ENCODE measurements around the gene IL6. TPM values are rescaled to one million over a fixed set of nuclear protein-coding genes. Genes with fewer than 3 reads are reported as not detected.

Gene IL6
- total RNA-seq, 1 donor from 2014 or later, result 8.5 TPM

DNA sequence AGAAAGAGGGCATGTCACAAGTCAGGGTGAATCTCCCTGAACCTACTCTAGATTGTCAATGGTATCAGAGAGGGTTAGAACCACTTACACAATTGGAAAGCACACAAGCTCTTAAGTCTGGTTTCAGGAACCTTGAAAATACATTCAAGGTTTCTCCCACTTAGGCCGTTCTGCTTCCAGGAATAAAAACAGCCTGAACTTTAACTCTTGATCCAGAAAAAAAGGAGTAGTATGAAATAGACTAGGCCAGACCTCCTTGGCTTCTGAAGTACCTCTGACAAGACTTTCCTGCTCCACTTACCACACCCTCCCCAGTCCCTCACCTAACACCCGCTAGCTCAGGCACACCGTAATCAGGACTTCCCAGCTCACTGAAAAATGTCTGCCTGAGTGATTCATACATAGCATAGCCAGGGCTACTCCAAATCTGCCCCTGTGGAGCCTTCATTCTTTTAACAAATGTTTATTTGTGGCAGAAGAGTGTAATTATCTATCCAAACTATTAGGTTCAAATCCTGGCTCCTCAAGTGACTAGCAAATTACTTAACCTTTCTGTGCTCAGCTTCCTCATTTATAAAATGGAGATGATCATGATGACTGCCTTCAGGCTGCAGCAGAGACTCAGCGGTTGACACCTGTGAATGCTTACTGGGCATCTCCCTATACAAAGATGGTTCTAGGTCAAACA, 30.3 kb upstream of the IL6 start:
- no peak for DNase-seq (ENCODE audit: low read depth)
- H3K4me3 ChIP-seq (ENCODE audit: low read depth, low read length), result no peak overlapping the region
- H3K36me3 ChIP-seq (ENCODE audit: control insufficient read depth, insufficient read depth, low read length), result no peaks in the 10 kb centered on the region
- H3K27me3 ChIP-seq (ENCODE audit: control insufficient read depth, insufficient read depth, low read length), result no peaks in the 10 kb centered on the region
- TF ChIP-seq, protein P1, sequence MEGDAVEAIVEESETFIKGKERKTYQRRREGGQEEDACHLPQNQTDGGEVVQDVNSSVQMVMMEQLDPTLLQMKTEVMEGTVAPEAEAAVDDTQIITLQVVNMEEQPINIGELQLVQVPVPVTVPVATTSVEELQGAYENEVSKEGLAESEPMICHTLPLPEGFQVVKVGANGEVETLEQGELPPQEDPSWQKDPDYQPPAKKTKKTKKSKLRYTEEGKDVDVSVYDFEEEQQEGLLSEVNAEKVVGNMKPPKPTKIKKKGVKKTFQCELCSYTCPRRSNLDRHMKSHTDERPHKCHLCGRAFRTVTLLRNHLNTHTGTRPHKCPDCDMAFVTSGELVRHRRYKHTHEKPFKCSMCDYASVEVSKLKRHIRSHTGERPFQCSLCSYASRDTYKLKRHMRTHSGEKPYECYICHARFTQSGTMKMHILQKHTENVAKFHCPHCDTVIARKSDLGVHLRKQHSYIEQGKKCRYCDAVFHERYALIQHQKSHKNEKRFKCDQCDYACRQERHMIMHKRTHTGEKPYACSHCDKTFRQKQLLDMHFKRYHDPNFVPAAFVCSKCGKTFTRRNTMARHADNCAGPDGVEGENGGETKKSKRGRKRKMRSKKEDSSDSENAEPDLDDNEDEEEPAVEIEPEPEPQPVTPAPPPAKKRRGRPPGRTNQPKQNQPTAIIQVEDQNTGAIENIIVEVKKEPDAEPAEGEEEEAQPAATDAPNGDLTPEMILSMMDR (IDR thresholded peaks at IDR 0.05; ENCODE audit: insufficient read depth, low read length, poor library complexity, severe bottlenecking), result no peak

DNA sequence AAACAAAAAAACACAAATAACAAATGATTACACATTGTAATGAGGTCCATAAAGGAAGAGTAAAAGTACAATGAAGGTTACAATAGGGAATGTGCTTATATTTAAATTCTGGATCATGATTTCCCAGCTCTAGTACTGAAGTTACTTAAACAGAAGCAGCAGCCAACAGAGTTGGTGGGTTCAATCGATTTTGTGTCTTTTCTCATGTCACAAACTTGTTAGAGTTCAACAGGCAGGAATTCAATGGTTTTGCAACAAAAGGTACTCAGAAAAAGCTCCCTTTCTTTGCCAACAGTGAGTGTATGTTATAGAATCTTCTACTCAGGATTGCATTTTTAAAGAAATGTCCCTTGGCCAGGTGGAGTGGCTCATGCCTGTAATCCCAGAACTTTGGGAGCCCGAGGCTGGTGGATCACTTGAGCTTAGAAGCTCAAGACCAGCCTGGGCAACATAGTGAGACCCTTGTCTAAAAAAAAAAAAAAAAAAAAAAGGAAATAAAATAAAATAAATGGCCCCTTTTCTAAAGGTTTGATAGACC, 29.6 kb upstream of the IL6 start:
- Histone ChIP-seq H3K4me3 (ENCODE audit: low read depth, low read length) (no peak overlapping the region), H3K27me3 (ENCODE audit: control insufficient read depth, insufficient read depth, low read length) (no peaks in the 10 kb centered on the region), H3K36me3 (ENCODE audit: control insufficient read depth, insufficient read depth, low read length) (no peaks in the 10 kb centered on the region)
- TF ChIP-seq, protein P1 (IDR thresholded peaks at IDR 0.05; ENCODE audit: insufficient read depth, low read length, poor library complexity, severe bottlenecking), result no peak
- DNase-seq (ENCODE audit: low read depth), result no peak

DNA sequence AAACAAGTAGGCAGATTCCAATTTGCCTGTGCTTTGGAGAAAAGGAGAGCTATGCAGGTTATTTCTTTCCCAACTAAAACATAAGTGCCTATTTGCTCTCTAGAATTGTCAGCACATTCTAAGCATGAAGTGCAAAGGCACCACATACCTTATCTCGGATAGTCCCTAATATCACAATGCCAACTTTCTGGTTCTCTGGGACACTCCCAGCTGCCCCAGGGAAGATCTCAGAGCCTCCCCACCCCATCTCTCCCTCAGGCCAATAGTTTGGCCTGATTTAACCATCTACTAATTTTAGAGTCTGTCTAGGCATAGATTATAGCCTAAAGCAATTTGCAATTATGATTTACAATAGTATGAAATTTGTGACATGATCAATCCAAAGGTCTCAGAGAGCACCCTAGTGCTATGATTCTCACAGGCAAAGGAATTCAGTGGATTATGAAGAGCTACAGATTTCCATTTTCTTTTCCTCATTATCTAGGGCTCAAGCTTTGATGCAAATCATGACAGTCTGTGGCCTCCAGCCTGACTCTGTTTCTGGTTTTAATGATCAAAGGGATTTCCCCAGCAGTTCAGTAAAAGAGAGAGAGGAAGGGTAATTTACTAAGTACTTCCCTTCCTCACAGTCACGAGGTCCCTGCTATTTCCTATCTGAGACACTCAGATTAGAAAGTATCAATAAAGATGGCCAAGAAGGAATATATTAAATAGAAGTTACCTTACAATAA, 29.0 kb upstream of the IL6 start:
- Histone ChIP-seq H3K36me3 (ENCODE audit: control insufficient read depth, insufficient read depth, low read length) (no peaks in the 10 kb centered on the region), H3K4me3 (ENCODE audit: low read depth, low read length) (no peak overlapping the region), H3K27me3 (ENCODE audit: control insufficient read depth, insufficient read depth, low read length) (no peaks in the 10 kb centered on the region)
- DNase-seq (ENCODE audit: low read depth), result no peak
- TF ChIP-seq, protein P1 (IDR thresholded peaks at IDR 0.05; ENCODE audit: insufficient read depth, low read length, poor library complexity, severe bottlenecking), result no peak

DNA sequence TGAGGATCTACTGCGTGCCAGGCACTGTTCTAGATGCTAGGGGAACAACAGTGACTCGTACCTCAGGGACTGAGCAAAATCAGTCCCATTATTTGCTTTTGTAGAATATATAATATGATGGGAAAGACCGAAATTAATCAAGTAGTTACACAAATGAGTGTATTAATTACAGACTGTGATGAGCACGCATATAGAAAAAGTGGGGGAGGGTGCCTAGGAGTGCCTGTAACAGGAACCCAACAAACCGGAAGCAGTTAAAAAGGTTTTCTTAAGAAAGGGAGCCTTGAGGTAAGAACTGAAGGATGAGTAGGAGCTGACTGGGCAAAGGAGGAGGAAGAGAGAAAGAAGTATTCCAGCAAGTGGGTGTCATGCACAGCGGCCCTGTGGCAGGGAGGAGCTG, 28.2 kb upstream of the IL6 start:
- TF ChIP-seq, protein P1 (IDR thresholded peaks at IDR 0.05; ENCODE audit: insufficient read depth, low read length, poor library complexity, severe bottlenecking), result no peak
- DNase-seq (ENCODE audit: low read depth), result no peak
- H3K27me3 ChIP-seq (ENCODE audit: control insufficient read depth, insufficient read depth, low read length), result no peaks in the 10 kb centered on the region
- H3K36me3 ChIP-seq (ENCODE audit: control insufficient read depth, insufficient read depth, low read length), result no peaks in the 10 kb centered on the region
- no peak overlapping the region for H3K4me3 ChIP-seq (ENCODE audit: low read depth, low read length)

DNA sequence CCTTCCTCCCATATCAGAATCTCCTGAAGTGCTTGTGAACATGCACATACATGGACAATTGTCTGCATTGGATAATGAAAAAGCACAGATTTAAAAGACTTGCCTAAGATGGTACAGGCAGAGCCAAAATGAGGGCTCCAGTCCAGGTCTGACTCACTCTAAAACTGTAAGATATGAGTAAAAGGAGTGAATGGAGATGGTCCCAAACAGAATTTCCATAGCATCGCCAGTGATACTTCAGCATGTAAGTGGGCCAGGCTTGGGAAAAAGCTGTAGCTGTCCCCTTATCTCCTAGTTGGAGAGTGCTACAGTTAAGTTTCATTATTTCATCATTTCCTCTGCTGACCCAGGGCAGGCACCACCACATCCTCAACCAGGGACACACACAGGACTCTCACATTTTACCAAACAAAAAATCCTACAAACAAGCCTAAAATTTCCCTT, 26.4 kb upstream of the IL6 start:
- Histone ChIP-seq H3K27me3 (ENCODE audit: control insufficient read depth, insufficient read depth, low read length) (no peaks in the 10 kb centered on the region), H3K36me3 (ENCODE audit: control insufficient read depth, insufficient read depth, low read length) (no peaks in the 10 kb centered on the region), H3K4me3 (ENCODE audit: low read depth, low read length) (no peak overlapping the region)
- TF ChIP-seq, protein P1 (IDR thresholded peaks at IDR 0.05; ENCODE audit: insufficient read depth, low read length, poor library complexity, severe bottlenecking), result no peak
- DNase-seq (ENCODE audit: low read depth), result no peak

All from kidney epithelial cell (primary cell).